ENCODE results near the gene HMCN2.
"Not testable (repeated sequence)": the region's sequence is repeated elsewhere in the genome, so short reads cannot be mapped to it uniquely, and the experiment has no call there.

HMCN2 gene

DNA sequence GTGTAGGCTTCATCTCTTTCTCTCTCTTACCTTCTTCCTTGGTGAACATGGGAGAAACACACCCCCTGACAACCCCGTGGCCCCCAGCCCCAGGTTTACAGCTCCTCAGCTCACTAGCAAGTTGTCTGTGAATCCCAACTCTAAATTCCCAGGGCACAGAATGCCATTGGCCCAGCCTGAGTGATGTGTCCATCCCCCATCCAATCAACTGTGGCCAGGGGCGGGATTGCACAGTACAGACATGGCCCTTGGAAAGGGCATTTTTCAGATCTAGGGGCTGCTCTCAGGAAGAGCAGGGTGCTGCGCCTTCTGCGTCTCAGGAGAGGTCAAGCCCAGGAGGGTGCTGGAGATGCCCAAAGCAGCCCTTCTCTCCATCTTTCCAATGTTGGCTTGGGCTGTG lies 131.0 kb downstream of the HMCN2 start:
- no peak for DNase-seq

DNA sequence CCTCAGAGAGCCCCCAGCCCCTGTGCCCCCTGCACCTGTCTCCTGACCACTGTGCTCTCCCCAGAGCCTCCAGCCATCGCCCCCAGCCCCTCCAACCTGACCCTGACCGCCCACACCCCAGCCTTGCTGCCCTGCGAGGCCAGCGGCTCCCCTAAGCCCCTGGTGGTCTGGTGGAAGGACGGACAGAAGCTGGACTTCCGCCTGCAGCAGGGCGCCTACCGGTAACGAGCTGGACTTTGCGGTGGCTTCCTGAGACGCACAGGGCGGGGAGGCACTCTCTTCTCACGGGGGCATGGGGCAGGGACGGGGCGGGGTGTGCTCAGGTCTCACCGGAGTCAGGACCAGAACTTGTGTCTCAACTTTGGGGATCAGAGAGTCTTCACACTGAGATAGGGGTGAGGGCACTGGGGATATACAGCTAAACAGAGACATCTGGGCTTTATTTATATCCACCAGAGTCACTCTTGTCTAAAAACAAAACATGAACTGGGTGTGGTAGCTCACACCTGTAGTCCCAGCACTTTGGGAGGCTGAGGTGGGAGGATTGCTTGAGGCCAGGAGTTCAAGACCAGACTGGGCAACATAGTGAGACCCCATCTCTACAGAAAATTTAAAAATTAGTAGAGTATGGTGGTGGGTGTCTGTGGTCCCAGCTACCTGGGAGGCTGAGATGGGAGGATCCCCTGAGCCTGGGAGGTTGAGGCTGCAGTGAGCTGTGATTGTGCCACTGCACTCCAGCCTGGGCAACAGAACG lies 133.1 kb downstream of the HMCN2 start:
- DNase-seq, result no peak

DNA sequence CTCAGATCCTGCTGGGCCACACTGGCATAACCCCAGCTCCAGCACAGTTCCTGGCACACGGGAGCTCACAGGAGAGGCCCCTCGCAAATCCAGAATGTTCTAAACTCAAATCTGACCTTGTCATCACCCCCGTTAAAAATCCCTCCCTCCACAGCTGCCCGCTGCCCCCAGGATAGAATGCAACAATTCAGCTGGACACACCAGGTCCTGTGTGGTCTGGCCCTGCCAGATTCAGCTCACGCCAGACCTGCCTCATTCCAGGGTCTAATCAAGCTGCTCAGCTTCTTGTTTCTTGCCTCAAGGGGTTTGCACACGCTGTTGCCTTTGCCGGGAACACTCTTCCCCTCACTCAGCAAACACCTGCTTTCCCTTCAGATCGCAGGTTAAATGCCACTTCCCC lies 134.2 kb downstream of the HMCN2 start:
- DNase-seq, result no peak

DNA sequence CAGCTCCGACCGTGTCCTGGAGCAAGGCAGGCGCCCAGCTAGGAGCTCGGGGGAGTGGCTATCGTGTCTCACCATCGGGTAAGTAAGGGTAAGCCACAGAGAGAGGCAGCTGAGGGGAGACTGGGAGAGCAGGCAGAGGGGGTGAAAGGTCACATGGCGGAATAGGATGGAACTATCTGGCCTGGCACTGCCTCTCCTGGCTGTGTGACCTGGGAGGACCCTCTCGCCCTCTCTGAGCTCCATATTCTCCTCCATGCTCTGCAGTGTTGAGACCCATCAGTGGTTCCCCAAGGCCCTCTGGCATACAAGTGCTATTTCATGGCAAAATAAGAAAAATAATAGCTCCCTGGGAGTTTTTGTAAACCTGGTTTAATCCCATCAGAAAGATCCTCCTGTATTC lies 135.3 kb downstream of the HMCN2 start:
- DNase-seq, result no peak

- DNase-seq, result not testable (repeated sequence)
Measured at GRCh38 chr9:130401742-130402141, 136.2 kb downstream of the HMCN2 start.

DNA sequence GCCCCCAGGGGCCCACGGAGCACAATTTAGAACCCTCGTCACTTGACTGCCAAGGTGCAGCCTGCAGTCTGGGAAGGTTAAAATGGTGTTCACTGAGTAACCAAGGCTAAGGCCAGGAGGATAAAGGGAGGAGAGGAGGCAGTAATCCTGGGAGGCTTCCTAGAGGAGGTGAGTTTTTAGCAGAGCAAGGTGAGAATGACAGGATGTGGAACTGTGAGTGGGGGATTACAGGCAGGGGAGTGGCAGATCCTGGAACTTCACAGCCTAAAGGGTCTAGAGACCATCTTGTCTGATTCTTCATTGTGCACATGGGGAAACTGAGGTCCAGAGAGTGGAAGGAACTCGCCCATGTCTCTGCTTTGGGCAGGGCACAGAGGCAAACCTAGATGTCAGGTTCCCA lies 136.7 kb downstream of the HMCN2 start:
- DNase-seq, result no peak

- no peak for DNase-seq
Measured at GRCh38 chr9:130402645-130403440, 137.3 kb downstream of the HMCN2 start.

DNA sequence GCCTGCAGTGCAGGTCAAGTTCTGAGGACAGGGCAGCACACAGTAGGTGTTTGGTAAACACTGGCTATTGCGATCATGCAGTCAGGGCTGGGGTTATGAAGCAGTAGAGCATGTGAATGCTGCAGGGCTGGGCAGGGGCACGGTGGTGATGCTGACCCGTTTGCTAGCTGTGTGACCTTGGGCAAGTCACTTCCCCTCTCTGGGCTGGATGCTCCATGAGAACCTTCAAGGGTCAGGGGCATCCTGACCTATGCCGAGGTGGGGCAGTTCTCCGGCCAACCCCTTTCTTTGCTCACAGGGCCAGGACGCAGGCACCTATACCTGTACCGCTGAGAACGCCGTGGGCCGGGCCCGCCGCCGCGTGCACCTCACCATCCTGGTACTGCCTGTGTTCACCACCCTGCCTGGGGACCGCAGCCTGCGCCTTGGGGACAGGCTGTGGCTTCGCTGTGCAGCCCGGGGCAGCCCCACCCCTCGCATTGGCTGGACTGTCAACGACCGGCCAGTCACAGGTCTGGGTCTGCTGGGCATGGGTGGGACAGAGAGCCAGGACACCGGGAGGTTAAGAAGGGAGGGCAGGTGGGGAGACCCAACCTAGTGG lies 140.2 kb downstream of the HMCN2 start:
- DNase-seq, result no peak

DNA sequence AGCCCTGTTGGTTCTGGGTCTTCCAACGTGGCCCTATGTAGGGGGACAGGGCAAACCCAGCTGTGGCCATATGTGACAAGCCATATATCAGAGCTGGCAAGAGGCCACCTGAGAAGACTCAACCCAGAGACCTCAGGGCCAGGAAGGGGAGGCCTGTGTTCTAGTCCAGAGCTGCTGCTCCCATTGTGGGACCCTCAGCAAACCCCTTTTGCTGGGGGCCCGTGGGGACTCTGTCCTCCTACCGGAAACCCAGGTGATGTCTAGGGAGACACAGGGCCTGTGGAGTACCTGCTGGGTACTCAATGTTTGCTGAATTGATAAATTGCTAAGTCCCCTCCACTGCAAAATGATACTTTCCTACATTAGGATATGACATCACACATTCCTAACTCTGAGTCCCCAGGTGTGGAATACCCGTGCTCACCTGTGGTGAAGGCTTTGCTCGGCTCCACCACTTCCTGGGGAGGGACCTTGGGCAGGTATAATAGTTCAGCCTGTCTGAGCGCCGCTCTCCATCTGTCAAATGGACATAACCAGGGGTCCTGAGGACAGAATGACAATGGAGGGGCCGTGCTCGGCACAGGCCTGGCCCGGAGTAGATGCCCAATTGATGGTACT lies 140.8 kb downstream of the HMCN2 start:
- no peak for DNase-seq

DNA sequence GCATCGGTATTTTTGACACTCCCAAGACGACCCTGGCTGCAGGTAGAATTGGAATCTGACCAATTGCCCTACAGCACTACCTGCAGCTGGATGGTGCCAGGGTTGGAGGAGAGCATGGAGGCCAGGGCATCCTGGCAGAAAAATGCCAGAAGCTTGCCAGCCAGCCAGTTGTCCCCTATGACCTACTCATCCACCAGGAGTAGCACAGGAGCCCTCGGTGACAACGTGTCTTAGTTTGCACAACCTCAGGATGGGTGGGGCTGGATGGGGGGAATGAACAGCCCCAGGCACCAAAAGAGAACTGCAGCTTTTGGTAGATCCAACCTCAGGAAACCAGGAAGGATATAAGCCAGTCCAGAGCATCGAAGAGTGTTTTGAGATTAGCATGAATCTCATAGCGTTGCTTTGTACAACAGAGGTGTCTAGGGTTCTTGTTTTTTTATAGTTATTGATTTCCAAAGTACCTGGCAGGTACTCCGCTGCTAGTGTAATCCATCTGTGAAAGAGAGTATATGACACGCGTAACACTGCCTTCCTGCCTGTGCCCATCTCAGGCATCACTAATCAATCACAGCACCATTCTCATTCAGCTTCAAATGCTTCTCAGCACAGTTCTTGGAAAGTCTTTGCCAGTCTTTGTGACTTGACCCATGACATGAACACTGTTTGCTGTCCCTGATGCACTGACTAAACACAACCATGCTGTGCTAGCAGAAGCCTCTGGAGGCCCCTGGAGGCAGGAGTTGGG lies 142.5 kb downstream of the HMCN2 start:
- no peak for DNase-seq

- no peak for DNase-seq
Measured at GRCh38 chr9:130408669-130409068, 143.1 kb downstream of the HMCN2 start.

DNA sequence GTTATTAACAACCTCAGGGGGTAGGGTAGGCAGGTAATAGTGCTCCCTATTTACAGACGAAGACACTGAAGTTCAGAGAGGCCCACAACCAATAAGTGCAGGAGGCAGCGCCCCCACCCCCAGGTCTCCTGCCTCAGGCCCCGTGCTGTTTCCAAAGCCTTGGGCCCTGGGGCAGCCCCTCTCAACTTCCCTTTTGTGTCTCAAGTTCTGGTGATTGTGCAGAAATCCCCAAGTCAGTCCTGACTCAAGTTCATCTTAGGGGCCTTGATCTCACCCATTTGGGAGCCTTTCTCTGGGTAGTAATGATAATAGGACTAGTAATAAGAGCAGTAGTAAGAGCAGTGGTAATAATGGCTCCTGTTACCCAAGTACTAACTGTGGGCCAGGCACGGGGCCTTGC lies 143.7 kb downstream of the HMCN2 start:
- no peak for DNase-seq

DNA sequence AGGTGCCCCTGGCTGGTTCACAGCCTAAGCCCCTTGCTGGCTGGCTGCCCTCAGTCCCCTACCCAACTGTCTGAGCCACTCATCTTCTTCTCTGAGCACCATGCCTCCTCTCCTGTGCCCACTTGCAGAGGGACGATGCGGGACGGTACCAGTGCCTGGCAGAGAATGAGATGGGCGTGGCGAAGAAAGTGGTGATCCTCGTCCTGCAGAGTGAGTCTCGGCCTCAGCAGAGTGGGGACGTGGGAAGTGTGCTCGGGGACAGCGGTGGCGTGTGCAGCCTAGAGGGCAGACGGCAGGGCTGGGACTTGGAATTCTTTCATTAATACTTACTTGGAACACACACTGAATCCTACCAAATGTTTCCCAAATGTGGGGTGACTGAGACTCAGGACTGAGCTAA lies 144.9 kb downstream of the HMCN2 start:
- no peak for DNase-seq

- DNase-seq, result no peak
Measured at GRCh38 chr9:130411566-130411915, 146.0 kb downstream of the HMCN2 start.

- no peak for DNase-seq
Measured at GRCh38 chr9:130414081-130414731, 148.6 kb downstream of the HMCN2 start.

DNA sequence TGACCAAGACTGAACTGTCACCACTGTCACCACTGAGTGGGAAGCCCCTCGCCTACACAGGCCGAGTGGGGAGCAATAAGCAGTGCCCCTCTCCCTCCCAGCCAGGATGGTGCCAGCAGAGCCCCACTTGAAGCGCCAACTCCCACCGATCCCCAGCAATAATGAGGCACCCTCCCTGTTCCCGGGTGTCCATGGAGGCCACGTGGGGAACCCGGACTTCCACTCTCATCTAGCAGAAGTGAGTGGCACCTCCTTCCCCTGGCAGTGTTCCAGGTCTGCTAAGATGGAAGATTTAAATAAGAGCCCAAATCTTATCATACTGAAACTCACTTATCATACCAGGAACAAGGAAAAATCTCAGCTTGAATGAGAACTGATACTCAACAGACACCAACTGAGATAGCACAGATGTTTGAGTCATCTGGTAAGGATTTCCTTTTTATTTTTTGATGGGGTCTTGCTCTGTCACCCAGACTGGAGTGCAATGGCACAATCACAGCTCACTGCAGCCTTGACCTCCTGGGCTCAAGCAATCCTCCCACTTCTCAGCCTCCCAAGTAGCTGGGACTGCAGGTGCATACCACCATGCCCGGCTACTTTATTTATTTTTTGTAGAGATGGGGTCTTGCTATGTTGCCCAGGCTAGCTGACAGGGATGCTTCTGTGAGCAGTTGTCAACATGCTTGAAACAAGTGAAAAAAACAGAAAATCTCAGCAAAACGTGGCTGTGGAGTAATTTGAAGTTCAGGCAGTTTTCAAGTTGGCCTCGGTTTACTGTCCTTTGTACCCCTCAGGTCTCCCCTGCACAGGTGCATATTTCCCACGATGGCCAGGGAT lies 149.6 kb downstream of the HMCN2 start:
- no peak for DNase-seq

- DNase-seq, result peak in 1 of 2 experiments; percentile 19
Measured at GRCh38 chr9:130417602-130418001, 152.0 kb downstream of the HMCN2 start.

DNA sequence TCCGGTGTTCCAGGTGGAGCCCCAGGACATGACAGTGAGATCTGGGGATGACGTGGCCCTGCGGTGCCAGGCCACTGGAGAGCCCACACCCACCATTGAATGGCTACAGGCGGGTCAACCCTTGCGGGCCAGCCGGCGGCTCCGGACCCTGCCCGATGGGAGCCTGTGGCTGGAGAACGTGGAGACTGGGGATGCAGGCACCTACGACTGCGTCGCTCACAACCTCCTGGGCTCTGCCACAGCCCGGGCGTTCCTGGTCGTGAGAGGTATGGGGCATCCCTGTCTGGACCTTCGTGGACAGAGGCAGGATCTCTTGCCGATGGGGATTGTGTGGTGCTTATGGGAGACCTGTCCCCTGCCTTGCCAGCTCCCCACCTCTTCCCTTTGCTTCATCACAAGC lies 153.2 kb downstream of the HMCN2 start:
- no peak for DNase-seq

DNA sequence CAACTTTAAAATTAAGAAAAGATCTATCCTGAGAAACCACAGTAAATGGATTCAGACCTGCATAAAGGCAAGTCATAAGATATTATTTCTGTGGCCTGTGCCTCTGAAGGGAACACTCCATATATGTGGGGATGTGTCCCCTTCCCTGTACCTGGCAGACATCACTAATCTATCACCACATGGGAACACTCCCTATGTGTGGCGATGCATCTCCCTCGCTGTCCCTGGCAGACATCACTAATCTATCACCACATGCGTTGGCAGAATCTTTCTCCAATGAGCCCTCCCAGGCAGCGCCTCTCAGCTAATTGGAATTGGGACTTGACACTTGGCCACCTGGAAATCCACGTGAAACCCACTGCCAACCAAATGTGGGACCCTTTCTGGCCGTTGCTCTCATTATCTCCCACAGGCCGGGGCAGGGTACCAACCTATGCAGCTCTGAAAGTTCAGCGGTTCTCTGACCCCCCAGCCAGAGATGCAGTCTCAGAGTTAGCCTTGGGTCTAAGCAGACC lies 154.0 kb downstream of the HMCN2 start:
- no peak for DNase-seq

DNA sequence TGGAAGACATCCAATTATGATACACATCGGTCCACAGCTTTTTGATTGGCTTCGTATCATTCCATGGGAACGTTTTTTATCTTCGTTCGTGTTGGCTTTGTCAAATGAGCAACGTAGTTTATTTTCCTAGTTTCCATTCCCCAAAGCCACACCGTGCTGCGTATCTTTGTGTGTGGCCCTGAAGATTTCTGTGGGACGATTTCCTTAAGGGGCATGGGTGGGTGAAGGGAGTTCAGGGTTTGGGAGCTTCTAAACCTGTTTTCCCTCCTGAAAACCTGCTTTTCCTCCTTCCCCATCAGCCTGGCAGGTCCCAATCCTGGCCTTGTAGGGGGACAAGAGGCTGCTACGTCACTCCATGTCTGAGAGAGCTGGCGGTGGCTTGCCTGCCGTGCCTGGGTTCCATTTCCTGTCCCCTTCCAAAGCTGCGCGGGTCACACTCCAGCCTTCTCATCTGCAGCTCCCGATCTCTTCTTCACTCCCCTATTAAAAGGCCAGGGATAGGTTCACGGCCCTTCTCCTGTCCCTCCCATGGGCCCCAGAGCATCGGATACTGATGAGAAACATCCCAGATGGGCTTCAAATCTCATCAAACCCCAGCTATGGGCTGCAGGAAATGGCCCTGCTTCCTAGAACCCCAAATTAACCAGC lies 155.7 kb downstream of the HMCN2 start:
- DNase-seq, result no peak

Measured in activated T-cell treated with anti-CD3 and anti-CD28 coated beads, Interleukin-2, amount 50 U/mL, for 48 hours (primary cell).